GM19023 (cell line): Measurements from ENCODE around the gene EEF2KMT.
"Not testable (repeated sequence)": the region's sequence is repeated elsewhere in the genome, so short reads cannot be mapped to it uniquely, and the experiment has no call there.

ENCODE experiments used
- ATAC-seq: cut with Tn5 transposase; IDR thresholded peaks from one replicate; pipeline ENCODE4 v1.9.1; 2021; ENCODE audit warnings: mild to moderate bottlenecking, moderate library complexity; ENCODE audit not compliant: unreplicated experiment

Gene EEF2KMT

DNA sequence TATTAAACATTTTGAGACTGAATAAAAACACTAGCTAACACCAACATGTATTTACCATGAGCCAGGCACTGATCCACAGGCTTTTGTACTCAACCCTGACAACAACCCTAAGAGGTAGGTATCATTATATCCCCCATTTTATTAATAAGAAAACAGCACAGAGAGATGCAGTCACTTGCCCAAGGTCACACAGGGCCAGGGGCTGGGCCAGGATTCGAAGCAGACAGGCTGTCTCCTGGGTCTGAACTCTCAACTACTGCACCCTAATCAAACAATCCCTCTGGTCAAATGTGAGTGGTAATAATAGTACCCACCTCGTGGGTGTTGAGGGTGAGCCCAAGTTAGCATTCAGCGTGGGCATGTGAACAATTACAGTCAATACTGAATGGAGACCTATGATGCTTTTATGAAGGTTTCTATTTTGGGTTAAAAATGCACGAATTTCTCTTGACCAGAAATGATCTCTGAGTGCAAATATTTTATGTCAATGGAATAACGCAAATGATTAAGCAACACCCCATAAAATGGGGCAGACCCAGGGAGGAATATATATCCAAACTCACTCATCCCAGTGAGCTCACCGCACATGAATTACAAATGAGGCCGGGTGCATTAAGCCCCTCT is 1.0 kb downstream of the EEF2KMT start:
- not testable (repeated sequence) for ATAC-seq

DNA sequence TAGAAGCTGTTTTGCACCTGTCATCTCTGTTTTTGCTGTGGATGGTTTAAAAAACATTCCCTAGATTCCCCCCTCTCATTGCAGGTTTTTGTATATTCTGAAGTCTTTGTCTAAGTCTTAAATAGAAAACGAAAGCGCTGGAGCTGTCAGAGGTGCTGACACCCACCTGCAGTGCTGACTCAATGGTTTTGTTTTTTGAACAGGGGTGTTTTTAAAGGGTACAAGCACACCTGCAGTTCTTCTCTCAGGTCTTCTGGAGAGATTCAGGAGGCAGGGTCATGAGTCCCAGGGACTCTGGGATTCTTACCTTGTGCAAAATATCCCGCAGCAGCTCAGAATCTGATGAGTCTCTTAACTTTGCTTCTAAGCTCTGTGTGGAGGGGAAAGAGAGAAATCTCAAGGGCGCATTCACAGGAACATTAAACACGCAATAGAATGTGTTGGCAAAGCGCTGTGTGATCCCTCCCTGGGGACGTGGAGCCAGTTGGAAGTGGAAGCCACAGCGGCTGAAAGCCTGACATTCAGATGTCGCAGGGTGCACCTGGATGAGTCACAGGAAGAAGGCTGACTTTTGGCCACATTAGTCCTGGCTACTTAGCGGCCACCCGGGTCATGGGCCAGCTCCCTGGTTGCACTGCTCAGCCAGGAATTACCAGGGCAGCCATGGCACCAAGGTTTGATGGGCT is 2.3 kb downstream of the EEF2KMT start:
- not testable (repeated sequence) for ATAC-seq

DNA sequence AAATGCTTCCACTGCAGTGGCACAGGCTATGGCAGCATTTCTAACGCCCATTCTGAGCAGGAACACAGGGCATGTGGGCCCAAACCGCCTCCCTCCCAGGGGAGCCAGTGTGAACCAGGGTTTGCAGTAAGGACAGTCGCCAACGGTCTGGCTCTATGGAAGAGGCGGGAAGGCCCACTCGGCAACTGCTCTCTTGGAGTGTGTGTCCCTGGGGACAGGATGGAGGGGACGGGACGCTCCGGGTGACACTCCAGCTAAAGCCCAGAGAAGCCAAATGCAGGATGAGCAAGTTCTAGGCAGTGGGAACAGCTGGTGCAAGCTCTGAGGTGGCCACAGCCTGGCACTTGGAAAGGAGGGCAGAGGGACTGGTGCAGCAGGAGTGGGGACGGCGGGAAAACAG is 3.8 kb downstream of the EEF2KMT start:
- not testable (repeated sequence) for ATAC-seq

GRCh38 chr16:5093081-5093480 is 4.5 kb downstream of the EEF2KMT start:
- not testable (repeated sequence) for ATAC-seq

DNA sequence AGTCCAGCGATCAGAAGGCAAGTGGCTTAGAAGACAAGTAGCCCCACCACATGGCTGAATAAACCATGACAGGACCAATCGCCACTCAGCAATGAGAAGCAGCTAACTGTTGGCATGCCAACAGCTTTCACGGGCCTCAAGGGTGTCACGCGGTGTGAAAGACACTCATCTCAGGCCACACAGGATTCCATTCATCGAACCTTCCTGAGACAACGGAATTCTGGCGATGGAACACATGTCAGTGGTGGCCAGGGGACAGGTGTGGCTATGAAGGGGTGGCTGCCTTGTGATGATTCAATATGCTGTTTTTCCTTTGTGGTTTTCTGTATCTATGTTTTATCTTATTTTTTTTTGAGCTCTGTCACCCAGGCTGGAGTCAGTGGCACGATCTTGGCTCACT is 7.0 kb downstream of the EEF2KMT start:
- ATAC-seq, result not testable (repeated sequence)

GRCh38 chr16:5089911-5090555 is 7.6 kb downstream of the EEF2KMT start:
- not testable (repeated sequence) for ATAC-seq

DNA sequence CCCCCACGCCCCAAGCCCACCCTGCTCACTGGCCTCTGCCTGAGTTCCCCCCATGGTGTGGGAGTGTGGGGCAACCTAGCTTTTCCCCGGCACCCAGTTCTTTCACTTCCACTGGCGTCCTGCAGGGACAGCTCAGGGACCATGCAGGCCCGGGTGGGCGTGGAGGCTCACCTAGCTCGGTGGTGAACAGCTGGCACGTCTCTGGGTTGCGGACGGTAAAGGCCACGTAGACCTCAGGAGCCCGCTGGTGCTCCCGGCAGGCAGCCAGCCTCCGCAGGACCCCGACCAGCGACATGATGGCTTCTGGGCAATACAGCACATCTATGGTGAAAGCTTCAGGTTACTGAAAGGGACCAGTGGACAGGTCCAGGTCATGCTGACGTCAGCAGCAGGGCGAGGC is 8.7 kb downstream of the EEF2KMT start:
- ATAC-seq, result not testable (repeated sequence)

DNA sequence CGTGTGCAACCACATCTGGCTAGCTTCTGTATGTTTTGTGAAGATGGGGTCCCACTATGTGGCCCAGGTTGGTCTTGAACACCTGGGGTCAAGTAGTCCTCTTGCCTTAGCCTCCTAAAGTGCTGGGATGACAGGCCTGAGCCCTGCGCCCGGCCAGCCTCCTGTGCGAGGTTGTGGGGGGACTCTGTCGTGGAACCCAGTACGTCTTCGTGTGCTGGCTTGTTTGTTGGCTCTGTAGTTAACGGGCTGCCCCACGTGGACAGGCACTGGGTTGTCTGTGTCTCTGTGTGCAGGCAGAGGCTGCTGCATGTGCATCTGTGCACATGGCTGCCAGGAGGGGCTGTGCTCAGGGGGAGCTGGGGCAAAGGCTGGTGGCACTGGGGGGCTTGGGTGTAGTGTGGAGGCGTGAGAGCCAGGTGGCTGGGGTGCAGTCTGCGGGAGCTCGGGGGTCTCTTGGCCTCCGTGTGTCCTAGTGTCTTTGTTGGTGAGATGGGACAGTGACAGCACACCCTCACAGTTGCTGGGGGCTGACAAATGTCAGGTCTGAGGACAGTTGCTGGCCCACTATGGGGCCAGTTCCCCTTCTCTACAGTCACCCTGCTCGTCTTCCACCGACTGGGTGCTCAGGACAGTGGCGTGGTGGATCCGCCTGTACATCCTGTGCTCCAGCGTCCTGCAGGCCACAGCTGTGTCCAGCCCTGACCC is 9.4 kb downstream of the EEF2KMT start:
- ATAC-seq, result not testable (repeated sequence)

GRCh38 chr16:5085716-5086115 is 11.9 kb downstream of the EEF2KMT start:
- not testable (repeated sequence) for ATAC-seq

DNA sequence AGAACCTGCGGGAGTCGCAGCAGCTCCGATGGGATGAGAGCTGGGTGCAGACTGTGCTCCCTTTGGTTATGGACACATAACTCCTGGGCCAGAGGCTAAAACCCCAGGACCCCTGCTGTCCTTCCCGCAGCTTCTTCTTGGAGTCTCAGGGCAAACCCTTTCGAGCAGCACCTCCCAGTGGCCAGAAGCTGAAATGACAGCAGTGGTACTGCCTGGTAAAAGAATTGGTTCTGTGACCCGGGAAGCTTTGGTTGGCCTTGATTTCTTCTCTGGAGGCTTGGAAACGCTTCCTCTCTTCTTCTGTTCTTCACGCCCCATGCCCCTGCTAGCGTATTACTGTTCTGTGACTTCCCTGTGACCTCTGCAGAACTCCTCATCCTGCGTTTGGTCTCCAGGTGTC is 12.8 kb downstream of the EEF2KMT start:
- ATAC-seq, result not testable (repeated sequence)

- not testable (repeated sequence) for ATAC-seq
Measured at GRCh38 chr16:5084099-5084731, 13.4 kb downstream of the EEF2KMT start.

- ATAC-seq, result not testable (repeated sequence)
Measured at GRCh38 chr16:5083646-5084045, 13.9 kb downstream of the EEF2KMT start.

DNA sequence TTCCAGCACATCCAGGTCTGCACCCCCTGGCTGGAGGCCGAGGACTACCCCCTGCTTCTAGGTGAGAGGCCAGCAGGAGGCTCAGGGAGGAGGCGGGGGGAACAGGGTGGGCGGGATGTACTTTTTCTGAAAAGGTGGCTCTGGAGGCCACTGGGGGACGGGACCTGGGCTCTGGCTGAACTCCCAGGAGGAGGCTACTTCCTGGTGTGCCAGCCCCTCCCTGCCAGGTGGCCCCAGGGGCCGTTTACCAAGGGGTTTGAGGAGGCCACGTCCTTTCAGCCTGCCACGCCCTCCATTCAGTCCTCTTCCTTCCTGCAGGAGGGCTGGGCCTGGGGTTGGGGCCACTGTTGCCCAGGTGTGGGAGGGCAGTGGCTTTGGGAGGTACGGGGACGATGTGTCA is 16.6 kb downstream of the EEF2KMT start:
- not testable (repeated sequence) for ATAC-seq

DNA sequence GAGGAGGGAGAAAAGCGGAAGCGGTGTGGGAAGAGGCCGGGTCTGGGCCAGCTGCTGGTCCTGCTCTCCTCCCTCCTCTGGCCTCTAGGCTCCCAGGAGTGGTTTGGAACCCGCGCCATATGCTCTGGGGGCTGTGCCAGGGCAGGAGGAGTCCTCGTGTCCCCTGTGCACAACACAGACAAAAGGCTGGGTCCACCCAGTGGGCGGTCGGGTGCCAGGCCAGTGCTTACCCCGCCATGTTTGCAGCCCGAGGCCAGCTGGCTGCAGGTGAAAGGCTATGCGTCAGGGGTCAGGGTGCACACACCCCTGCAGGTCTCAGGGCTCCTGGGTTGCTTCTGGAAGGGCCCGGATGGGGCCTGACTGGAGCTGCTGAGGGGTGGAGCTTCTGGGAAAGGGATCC is 17.1 kb downstream of the EEF2KMT start:
- not testable (repeated sequence) for ATAC-seq

GRCh38 chr16:5078626-5079025 is 19.0 kb downstream of the EEF2KMT start:
- ATAC-seq, result no peak

DNA sequence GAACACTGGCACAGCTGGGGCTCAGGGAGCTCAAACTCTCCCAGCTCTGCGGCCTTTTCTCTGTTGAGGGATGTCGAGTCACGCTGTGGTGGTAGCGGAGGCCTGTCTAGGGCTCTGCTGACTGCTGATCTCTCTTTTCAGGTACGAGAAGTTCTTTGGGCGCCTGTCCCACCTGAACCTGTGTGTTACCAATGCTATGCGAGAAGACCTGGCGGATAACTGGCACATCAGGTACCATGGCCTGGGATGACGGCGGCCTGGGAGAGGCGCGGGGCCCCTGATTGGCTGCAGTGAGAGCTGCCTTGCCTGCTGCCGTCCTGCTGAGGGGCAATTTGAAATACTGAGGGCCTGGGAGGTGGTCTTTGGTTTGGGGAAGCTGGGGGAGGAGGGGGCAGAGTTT is 20.3 kb downstream of the EEF2KMT start:
- no peak for ATAC-seq

DNA sequence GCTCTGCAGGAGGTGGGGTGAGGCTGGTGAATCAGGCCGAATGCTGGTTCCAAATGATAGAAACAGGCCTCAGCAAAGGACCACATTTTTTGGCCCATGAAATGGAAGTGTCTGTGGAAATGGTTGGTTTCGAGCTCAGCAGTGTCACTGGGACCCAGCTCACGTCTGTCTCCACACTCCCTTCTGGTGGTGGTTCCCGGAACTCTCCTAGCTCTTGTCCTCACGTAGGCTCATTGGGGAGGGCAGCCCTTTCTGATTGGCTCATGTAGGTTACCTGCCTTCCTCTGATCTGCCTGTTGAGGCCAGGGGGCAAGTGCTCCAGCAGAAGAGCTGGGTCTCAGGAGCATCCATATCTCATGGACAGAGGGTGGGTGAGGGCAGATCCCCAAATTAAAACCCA is 22.0 kb downstream of the EEF2KMT start:
- ATAC-seq, result no peak

GRCh38 chr16:5073771-5074170 is 23.8 kb downstream of the EEF2KMT start:
- not testable (repeated sequence) for ATAC-seq

DNA sequence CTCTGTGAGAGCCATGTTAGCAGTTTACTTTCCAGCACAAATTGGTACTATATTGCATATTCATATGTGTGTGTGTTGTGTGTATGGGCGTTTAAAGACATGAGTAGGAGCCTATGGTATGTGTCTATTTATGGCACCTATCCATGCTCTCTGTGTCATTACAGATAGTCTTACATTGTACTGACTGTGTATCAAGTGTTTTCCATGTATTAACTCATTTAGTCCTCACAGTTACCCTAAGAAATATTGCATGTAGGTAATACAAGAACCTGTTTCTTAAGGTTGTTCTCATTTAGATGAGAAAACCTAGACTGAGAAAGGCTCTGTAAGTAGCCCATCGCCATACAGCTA is 24.3 kb downstream of the EEF2KMT start:
- ATAC-seq, result no peak

DNA sequence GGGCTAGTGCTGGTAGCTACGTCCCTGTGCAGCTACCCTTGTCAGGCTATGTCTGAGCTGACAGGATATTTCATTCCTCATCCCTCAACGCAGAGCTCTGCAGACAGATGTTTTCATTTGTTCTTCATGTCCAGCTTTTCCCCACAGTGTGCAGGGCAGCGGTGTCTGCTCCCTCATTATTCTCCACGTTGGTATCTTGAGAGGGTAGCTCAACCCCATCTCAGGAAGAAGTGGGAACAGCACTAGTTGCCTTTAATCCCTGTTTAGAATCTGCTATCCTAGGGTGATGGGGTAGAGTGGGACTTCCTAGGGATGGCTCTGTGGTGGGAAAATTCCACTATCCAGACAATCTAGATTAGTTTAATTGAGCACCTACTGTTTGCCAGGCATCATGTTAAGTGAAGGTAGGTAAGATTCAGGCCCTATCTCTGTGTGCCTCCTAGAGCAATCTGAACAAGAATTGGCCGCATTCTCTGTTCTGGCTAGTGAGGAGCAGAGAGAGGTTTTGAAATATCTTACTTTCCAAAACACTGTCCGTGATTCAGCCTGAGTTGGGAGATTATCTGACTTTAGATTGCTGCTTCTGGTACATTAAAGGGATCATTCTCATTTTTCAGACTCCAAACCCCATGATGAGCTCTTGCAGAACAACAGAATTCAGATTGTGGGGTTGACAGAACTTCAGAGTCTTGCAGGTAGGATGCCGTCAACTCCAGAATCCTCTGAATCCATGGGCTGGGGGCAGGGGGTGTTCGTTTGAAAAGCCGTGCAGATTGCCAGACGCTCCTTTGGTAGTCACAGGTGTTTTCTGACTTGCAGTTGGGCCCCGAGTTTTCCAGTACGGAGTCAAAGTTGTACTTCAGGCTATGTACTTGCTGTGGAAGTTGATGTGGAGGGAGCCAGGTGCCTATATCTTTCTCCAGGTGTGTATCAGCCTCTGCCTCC is 25.0 kb downstream of the EEF2KMT start:
- no peak for ATAC-seq
